GM21529 (cell line): ENCODE measurements around the gene EFCAB10.
"Not testable (repeated sequence)": the region's sequence is repeated elsewhere in the genome, so short reads cannot be mapped to it uniquely, and the experiment has no call there.

Experiments
- ATAC-seq: cut with Tn5 transposase; IDR thresholded peaks from one replicate; pipeline ENCODE4 v1.9.1; 2021; ENCODE audit not compliant: unreplicated experiment

Gene EFCAB10

DNA sequence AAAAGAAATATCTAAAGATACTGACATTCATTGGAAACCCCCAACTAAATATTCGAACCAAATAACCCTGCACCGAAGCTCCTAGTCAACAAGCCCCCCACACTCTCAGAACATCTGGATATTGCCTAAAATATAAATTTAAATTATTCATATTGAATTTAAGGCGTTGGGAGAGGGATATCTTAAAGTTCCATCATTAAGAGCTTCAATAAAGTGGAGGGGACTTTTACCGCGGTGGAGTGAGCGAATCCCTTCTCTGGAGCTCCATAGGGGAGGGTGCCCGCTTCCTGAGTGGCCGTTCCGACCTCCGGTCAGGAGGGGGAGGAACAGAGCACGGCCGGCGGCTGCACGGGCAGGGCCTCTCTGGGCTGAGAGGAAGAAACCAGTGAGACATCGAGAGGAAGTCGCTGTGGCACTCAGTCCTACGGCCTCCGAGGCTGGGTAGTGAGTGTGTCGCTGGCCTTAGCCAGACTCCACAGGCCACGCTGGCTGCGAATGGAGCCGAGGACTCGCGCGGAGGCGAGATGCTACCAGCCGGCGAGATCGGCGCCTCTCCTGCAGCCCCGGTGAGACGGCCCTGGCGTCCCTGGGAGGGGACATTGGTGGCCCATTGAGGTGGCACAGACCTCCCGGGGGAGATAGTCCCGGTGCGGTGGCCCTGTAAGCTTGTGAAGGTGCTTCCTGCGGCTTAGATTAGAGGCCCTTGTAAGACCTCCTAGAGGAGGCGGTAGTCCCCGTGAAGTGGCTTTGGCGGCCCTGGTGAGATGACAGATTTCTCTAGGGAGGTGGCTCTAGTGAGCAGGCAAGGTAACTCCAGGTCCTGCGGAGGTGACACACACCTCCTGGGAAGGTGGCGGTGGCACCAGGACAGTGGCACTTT, 49.3 kb downstream of the EFCAB10 start, which contains the start of gene RINT1:
Gene RINT1 (plus strand): TSS at position 410 of the 880 bp plus-strand sequence. CDS start 115 bp downstream, at position 525.
- ATAC-seq: peak; percentile 91

DNA sequence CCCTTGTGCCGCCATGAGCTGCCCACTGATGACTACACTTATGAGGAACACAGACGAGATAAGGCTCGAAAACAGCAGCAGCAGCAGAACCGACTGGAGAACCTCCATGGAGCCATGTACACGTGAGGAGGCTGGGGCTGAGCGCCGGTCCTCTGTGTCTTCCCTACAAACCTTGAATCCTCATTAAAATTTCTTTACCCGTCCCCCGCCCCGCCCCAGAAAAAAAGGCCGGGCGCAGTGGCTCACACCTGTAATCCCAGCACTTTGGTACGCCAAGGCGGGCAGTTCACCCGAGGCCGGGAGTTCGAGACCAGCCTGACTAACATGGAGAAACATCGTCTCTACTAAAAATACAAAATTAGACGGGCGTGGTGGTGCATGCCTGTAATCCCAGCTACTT, 50.7 kb downstream of the EFCAB10 start:
- ATAC-seq: no peak

DNA sequence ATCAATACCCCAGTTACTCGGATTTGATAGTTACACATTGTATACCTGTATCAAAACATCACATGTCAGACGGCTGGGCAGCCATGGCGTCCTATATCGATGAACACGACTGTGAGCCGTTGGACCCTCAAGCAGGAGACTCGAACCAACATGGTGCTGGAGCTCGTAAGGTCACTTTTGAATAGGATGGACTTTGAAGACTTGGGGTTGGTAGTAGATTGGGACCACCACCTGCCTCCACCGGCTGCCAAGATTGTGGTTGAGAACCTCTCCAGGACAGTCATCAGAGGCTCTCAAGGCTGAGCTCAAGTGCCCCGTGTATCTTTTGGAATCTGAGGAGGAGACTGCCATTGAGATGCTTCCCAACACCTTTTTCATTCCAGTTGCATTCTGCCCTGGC, 51.2 kb downstream of the EFCAB10 start:
- no peak for ATAC-seq

DNA sequence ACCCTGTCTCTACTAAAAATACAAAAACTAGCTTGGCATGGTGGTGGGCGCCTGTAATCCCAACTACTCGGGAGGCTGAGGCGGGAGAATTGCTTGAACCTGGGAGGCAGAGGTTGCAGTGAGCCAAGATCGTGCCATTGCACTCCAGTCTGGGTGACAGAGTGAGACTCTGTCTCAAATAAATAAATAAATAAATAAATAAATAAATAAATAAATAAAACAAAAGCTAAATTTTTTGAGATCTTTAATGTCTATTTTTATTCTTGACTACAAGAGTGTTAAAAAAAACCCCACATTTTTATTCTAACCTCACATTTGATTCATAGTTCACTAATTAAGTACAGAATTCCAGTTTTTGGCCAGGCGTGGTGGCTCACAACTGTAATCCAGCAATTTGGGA, 53.6 kb downstream of the EFCAB10 start:
- not testable (repeated sequence) for ATAC-seq

DNA sequence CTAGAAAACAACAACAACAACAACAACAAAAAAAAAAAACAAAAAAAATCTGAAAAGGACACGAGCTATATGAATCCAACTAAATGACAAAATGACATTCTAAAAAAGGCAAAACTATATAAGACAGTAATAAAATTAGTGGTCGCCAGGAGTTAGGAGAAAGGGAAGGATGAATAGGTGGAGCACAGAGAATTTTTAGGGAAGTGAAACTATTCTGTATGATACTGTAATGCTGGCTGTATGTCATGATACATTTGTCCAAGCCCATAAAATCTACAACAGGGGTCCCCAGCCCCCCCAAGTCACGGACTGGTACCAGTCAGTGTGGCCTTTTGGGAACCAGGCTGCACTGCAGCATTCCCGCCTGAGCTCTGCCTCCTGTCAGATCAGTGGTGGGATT, 56.5 kb downstream of the EFCAB10 start:
- ATAC-seq: no peak

DNA sequence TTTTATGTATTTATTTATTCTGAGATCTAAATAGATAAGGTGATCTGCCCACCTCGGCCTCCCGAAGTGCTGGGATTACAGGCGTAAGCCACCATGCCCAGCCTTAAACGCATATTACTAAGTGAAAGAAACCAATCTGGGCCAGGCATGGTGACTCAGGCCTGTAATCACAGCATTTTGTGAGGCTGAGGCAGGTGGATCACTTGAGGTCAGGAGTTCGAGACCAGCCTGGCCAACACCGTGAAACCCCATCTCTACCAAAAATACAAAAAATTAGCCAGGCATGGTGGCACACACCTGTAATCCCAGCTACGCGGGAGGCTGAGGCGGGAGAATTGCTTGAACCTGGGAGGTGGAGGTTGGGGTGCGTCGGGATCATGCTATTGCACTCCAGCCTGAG, 56.9 kb downstream of the EFCAB10 start:
- ATAC-seq: not testable (repeated sequence)

DNA sequence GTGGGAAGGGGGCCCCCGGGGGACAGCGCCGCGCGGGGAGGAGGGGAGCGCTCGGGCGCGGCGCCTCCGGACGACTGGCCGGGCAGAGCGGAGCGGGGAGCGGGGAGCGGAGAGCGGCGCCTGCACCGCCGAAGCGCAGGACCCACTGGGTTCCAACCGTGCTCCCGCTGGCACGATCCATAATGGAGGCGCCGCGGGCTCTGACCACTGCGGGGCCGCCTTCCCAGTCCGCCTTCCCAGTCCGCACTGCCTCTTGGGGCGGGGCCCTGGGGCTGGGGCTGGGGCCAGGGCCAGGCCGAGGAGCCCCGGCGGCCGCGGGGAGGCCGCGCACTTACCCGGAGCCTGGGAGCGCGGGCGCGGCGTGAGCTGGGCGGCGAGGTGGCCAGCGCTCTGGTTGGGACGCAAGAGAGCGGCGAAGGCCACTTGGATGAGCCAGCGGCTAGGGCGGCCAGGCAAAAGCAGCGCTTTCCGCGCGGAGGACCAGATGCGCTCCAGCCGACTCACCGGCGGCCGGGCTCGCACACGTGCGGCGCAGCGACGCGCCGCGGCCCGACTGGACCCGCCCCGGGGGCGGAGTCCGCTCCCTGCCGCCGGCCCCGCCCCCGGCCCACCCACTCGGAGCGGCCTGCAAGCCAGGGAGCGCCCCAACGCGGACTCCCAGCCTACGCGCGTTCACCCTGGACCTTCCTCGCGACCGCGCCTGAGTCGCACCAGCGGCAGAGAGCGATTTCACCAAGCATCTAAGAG, 59.4 kb downstream of the EFCAB10 start, which contains the start of gene PUS7:
Gene PUS7 (minus strand): TSS at position 555 of the 747 bp plus-strand sequence. CDS start 13,759 bp downstream, outside the sequence.
- peak; percentile 85 for ATAC-seq

DNA sequence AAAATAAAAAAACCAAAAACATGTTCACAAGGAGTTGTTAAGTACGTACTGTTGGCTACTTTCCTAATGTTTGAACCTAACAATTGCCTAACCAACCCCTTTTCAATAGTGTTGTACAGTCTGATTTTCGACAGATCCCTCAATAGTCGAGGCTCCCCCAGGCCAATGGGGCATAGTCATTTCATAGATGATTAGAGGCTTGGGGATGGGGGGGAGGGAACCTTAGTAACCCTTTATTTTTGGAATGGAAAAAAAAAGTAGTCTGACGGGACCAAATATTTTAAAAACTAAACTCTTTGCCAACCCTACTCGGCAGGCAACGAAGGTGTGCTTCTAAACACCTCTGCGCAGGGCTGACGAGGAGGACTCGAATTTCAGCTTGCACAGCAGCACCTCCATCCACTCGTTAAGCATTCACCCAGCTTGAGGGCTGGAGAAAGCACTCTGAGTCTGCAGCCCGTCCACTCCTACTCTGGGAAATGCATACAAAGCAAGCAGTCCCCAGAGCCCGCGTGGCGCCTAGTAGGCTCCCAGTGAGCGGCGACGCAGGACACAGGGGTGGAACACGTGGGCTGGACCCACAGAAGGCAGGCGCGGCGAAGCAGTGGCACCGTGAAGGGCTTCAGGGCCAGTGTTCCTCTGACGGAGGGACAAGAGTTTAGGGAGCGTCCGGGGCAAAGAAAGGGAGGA, 60.1 kb downstream of the EFCAB10 start:
- peak; percentile 40 for ATAC-seq

DNA sequence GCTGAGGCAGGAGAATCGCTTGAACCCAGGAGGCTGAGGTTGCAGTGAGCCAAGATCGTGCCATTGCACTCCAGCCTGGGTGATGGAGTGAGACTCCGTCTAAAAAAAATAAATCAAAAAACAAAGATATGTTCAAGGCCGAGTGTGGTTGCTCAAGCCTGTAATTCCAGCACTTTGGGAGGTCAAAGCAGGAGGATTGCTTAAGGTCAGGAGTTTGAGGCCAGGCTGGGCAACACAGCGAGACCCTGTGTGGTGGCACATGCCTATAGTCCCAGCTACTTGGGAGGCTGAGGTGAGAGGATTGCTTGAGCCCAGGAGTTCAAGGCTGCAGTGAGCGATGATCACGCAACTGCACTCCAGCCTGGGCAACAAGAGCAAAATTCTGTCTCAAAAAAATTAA, 60.7 kb downstream of the EFCAB10 start:
- ATAC-seq: not testable (repeated sequence)

DNA sequence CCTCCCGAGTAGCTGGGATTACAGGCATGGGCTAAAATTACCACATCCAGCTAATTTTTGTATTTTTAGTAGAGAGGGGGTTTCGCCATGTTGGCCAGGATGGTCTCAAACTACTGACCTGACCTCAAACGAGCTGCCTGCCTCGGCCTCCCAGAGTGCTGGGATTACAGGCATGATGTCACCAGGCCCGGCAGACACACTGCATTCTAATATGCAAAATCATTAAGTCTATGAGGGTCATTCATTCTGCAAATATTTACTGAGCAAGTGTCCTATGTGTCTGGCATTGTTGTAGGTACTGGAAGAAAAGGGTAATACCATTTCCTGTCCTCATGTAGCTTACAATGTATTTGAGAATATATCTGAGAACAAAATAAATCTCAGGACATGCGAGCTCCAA, 61.9 kb downstream of the EFCAB10 start:
- no peak for ATAC-seq

DNA sequence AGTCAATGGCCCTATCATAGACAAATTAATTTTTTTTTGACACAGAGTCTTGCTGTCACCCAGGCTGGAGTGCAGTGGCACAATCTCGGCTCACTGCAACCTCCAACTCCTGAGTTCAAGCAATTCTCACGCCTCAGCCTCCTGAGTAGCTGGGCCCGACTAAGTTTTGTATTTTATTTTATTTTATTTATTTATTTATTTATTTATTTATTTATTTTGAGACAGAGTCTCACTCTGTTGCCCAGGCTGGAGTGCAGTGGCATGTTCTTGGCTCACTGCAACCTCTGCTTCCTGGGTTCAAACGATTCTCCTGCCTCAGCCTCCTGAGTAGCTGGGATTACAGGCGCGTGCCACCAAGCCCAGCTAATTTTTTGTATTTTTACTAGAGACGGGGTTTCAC, 65.7 kb downstream of the EFCAB10 start:
- not testable (repeated sequence) for ATAC-seq
